Measurements from ENCODE around the gene BAG5.

Gene BAG5

GRCh38 chr14:103546652-103547454, 15.6 kb downstream of the BAG5 start:
- DNase-seq (ENCODE audit: low read depth, low spot score), result peak; percentile 76

GRCh38 chr14:103545915-103546651, 16.4 kb downstream of the BAG5 start:
- no peak for DNase-seq (ENCODE audit: low read depth, low spot score)

GRCh38 chr14:103545219-103545914, 17.1 kb downstream of the BAG5 start:
- no peak for DNase-seq (ENCODE audit: low read depth, low spot score)

- DNase-seq (ENCODE audit: low read depth, low spot score), result peak; percentile 62
These were observed 17.9 kb downstream of the BAG5 start for GRCh38 chr14:103544388-103545218.

- DNase-seq (ENCODE audit: low read depth, low spot score), result no peak
These were observed 18.6 kb downstream of the BAG5 start for GRCh38 chr14:103543721-103544387.

GRCh38 chr14:103543140-103543539, 19.3 kb downstream of the BAG5 start:
- no peak for DNase-seq (ENCODE audit: low read depth, low spot score)

- peak; percentile 86 for DNase-seq (ENCODE audit: low read depth, low spot score)
These were observed 19.8 kb downstream of the BAG5 start for GRCh38 chr14:103542605-103543088.

GRCh38 chr14:103541709-103542604, 20.5 kb downstream of the BAG5 start:
- DNase-seq (ENCODE audit: low read depth, low spot score), result peak; percentile 59

- DNase-seq (ENCODE audit: low read depth, low spot score), result no peak
These were observed 21.4 kb downstream of the BAG5 start for GRCh38 chr14:103540821-103541708.

- no peak for DNase-seq (ENCODE audit: low read depth, low spot score)
These were observed 23.2 kb downstream of the BAG5 start for GRCh38 chr14:103539056-103539825.

- no peak for DNase-seq (ENCODE audit: low read depth, low spot score)
These were observed 24.0 kb downstream of the BAG5 start for GRCh38 chr14:103538291-103539055.

- no peak for DNase-seq (ENCODE audit: low read depth, low spot score)
These were observed 25.1 kb downstream of the BAG5 start for GRCh38 chr14:103537175-103537990.

GRCh38 chr14:103536693-103537092, 25.8 kb downstream of the BAG5 start:
- no peak for DNase-seq (ENCODE audit: low read depth, low spot score)

- no peak for DNase-seq (ENCODE audit: low read depth, low spot score)
These were observed 26.4 kb downstream of the BAG5 start for GRCh38 chr14:103535891-103536565.

- DNase-seq (ENCODE audit: low read depth, low spot score), result no peak
These were observed 27.2 kb downstream of the BAG5 start for GRCh38 chr14:103535081-103535890.

Data from astrocyte of the hippocampus (primary cell).